ENCODE results near the gene SLC26A8. TPM values are rescaled to one million over a fixed set of nuclear protein-coding genes. Genes with fewer than 3 reads are reported as not detected.
"Not testable (repeated sequence)": the region's sequence is repeated elsewhere in the genome, so short reads cannot be mapped to it uniquely, and the experiment has no call there.

Gene SLC26A8
- total RNA-seq, 2 donors from 2014 or later = 0.24 to 0.42 TPM

DNA sequence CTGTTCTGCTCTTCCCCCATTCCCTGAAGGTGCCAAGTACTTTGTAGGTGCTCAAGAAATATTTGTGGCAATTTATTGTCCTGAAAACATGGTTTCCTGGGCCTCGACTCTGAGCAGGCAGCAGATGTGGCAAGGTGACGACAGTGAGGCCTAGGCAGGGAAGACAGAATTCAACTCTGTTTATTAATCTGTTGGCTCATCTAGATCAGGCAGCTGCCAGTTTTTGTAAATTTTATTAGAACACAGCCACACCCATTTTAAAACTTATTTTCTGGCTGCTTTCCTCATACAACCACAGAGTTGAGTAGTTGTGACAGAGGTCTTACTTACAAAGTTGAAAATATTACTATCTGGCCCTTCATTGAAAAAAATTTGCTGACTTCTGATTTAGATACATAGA lies 27.7 kb upstream of the SLC26A8 start:
- intact Hi-C loops (cut with DNase I) = no loop called here
- DNase-seq (ENCODE audit: low spot score) = no peak

DNA sequence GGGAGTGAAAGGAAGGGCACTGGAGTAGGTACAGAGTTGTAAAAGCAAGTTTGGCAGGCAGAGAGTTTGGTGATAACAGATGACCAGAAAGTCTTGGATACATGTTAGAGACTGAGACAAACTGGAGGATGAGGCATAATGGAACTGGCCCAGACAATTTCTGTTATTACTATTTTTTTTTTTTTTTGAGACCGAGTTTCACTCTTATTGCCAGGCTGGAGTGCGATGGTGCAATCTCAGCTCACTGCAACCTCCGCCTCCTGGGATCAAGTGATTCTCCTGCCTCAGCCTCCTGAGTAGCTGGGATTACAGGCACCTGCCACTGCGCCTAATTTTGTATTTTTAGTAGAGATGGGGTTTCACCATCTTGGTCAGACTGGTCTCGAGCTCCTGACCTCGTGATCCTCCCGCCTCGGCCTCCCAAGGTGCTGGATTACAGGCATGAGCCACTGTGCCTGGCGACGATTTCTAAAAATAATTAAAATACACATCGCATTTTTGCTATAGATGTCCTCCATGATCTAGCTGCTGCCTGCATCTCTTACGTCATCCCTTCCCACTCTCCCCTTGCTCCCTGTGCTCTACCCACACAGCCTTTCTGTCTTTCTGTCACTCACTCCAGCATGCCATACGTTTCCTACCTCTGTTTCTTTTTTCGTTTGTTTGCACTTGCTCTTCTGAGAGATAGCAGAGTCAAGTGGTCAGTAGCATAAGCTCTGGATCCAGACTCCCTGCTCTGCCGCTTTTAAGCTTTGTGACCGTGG lies 26.7 kb upstream of the SLC26A8 start:
- DNase-seq (ENCODE audit: low spot score) = no peak

DNA sequence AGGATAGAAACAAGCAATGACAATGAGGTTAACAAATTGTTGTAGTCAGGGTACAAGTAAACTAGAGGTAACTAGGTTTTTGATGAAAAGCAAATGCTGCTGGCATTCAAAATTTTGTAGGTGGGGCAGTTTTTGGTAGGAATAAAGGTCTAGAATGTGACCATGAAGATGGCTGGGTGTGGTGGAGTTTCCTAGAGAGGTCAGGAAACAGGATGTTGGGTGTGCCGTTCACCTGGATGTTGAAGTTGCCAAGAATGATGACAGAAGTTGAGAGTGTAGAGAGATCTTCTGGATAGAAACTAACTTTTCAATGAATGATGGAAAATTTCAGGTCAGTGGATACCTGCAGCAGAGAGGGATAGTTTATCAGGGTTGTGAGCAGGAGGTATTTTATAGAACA lies 25.9 kb upstream of the SLC26A8 start:
- DNase-seq (ENCODE audit: low spot score) = no peak
- intact Hi-C loops (cut with DNase I) = no loop called here

More for the DNA sequence above, 26.7 kb upstream of the SLC26A8 start:
- intact Hi-C loops (cut with DNase I) = no loop called here

DNA sequence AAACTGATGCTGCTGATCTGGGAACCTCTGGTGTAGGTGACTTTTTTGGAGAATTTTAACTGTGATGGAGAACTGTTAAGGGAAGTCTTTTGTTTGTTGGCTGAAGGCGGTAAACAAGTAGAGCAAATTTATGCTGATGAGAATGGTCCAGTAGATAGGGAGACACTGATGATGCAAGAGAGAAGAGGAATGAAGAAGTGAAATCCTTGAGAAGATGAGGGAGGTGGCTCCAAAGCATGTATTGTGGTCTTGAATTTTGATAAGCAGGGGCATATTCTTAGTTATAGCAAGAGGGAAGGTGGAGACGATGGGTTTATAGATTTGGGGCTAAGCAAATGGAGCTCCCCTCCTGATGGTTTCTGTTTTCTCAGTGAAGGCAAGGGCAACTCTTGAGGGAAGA lies 25.1 kb upstream of the SLC26A8 start:
- DNase-seq (ENCODE audit: low spot score) = no peak
- intact Hi-C loops (cut with DNase I) = no loop called here

DNA sequence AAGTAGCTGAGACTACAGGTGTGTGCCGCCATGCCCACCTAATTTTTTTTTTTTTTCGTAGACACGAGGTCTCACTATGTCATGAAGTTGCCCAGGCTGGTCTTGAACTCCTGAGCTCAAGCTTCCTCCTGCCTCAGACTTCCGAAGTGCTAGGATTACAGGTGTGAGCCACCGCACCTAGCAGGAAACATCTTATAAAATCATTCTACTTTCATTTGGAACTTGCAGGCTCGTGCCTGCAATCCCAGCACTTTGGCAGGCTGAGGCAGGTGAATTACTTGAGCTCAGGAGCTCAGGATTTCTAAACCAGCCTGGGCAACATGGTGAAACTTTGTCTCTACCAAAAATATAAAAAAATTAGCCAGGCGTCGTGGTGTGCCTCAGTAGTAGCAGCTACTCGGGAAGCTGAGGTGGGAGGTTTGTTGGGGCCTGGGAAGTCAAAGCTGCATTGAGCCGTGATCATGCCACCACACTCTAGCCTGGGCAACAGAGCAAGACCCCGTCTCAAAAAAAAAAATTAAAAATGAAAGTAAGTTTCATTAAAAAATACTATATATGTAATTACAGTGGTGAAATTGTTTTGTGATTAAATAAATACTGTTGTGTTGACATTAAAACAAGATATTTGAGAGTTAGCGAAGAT lies 18.3 kb upstream of the SLC26A8 start:
- intact Hi-C loops (cut with DNase I) = no loop called here
- no peak for DNase-seq (ENCODE audit: low spot score)

DNA sequence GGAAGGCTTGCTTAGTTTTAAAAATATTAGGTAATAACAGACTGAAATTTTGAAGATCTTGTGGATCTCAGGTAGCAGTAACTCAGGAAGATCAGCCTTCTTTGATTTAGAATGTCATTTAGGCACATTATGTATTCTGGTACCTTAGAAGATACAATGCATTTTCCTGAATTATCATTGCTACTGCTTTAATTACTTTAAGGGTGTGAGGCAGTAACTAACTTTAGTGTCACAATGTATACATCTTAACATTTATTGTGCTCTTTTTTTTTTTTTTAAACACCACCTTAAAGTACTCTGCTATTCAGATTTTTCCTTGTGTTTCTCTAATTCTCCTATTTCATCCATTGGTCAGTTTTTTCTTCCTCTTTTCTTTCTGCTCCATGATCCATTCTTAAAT lies 16.5 kb upstream of the SLC26A8 start:
- DNase-seq (ENCODE audit: low spot score) = no peak
- intact Hi-C loops (cut with DNase I) = no loop called here

DNA sequence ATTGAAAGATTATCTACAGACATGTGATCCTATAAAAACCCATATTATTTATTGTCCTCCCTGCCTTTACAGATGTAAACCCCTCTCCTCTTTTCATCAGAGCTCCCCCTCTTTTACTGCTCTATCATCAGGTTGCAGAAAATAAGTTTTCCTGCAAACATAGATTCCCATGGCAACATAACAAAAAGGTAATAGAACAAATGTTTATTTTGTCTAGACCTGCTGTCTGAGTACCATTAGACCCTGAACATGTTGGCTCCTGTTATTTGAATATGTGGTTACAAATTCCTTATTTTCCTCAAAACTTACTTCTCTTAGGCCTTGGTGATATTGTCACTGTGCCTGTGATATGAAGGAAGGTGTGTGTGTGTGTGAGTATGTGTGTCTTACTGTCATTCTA lies 14.7 kb upstream of the SLC26A8 start:
- DNase-seq (ENCODE audit: low spot score) = no peak
- intact Hi-C loops (cut with DNase I) = no loop called here

DNA sequence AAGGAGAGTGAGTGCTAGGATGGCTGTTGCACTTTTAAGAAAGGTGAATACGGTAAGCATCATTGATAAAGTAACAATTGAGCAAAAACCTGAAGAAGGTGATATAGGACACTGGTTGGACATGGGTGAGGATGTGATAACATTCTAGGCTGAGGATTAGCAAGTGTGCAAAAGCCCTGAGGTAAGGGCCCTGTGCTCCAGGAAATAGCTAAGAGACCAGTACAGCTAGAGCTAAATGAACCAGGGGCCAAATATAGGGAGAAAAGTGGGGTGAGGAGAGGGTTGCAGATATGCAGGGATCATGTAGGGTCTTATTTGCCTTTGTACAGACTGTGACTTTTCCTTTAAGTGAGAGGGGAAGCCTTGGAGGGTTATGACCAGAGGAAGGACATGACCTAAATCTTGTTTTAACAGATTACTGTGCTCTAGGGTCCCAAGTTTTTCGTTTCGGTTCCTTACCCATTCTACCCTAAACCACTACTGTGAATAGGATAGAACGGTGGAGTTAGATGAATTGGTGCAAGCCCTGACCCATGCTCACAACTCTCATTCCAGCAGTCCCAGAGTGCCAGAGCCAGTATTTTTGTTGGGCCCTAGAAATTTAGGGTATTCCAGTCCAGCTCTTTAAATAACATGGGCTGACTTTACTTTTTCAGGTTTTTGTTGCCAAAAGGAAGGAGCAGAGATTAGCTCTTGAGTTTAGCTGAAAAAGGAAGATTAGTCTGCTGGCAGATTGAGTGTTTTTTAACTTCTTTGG lies 13.9 kb upstream of the SLC26A8 start:
- no peak for DNase-seq (ENCODE audit: low spot score)
- intact Hi-C loops (cut with DNase I) = no loop called here

DNA sequence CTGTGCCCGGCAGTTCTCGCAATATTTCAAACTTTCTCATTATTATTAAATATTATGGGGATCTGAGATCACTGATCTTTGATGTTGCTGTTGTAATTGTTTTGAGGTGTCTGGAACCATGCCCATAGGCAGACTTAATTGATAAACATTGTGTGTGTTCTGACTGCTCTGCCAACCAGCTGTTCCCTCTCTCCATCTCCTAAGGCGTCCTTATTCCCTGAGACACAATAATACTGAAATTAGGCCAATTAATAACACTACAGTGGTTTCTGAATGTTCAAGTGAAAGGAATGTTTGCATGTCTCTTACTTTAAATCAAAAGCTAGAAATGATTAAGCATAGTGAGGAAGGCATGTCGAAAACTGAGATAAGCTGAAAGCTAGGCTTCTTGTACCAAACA lies 10.8 kb upstream of the SLC26A8 start:
- DNase-seq (ENCODE audit: low spot score) = no peak
- intact Hi-C loops (cut with DNase I) = no loop called here

DNA sequence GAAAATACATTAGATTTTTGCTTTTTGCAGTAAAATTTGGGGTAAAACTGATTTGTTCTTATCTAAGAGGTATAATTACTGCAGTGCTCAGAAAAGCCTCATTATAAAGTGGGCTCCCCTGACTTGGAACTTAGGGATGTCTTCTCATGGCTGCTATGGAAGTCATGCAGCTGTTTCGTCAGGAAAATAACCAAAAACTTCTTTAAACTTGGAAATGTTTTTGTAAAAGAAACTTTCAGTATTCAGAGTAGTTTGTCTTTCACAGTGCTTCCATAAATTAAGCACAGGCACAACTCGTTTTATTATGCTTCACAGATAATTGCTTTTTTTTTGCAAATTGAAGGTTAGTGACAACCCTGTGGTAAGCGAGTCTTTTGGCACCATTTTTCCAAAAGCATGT lies 10.0 kb upstream of the SLC26A8 start:
- DNase-seq (ENCODE audit: low spot score) = no peak
- intact Hi-C loops (cut with DNase I) = no loop called here

DNA sequence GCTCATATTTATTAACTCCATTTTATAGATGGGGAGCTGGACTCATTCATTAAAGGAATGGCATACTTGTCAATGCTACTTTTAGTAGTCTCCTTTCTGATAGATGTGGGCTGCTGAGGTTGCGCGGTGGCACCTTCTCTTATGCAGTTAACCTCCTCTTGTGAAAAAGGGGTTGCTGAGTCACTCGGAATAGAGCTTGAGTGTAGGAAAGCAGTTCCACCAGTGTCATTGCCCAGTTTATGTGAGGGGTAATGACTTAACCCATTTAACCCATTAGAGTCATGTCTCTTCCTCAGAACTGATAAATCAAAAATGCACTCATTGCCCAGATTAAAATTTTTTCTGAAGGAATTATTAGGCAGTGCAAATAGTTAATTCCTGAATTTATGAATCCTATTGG lies 9.5 kb upstream of the SLC26A8 start:
- no peak for DNase-seq (ENCODE audit: low spot score)
- intact Hi-C loops (cut with DNase I) = no loop called here

DNA sequence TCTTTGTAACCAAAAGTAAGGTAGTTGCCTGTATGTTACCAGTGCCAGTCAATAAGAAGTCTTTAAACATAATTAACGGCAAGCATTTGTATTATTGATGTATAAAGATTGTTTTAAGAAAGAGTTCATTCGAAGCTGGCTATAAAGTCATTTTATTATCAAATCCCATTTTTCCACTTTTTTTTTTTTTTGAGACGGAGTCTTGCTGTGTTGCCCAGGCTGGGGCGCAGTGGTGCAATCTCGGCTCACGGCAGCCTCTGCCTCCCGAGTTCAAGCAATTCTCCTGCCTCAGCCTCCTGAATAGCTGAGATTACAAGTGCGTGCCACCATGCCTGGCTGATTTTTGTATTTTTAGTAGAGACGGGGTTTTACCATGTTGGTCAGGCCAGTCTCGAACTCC lies 8.7 kb upstream of the SLC26A8 start:
- DNase-seq (ENCODE audit: low spot score); intact Hi-C loops (cut with DNase I): not testable (repeated sequence)

DNA sequence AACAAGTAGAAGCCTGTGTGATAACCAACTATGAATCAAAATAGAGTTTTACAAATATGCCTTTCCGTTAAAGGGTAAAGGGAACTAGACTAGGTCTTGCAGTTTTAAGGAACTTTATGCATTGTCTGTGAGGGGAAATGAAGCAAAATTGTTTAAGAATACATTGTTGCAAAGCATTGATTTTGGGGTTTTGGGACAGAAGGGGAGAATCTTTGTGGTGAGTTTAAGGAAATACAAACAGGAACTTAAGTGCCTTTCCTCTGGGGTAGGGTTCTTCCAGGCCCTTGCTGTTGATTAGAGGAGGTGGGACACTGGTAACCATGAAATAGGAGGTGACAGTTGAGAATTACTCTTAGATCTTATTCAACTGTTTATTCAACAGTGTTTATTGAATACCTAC lies 7.8 kb upstream of the SLC26A8 start:
- intact Hi-C loops (cut with DNase I) = no loop called here
- no peak for DNase-seq (ENCODE audit: low spot score)

DNA sequence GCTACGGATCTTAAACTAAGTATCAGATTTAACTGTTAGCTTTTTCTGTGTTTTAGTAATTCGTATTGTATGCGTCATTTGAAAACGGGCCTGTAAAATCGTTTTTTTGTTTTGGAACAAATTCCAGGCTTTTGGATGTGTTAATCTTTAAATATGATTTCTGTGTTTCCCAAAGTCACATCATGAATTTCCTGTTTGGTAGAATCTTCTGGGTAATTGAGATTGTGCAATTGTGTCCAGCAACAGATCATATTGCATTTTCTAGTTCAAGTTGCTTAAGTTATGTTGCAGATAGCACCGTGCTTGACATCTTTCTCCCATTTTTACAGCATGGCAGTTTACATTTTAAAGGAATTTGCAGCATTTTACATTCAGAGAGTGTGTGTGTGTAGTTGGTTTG lies 5.0 kb upstream of the SLC26A8 start:
- no peak for DNase-seq (ENCODE audit: low spot score)
- intact Hi-C loops (cut with DNase I) = no loop called here

DNA sequence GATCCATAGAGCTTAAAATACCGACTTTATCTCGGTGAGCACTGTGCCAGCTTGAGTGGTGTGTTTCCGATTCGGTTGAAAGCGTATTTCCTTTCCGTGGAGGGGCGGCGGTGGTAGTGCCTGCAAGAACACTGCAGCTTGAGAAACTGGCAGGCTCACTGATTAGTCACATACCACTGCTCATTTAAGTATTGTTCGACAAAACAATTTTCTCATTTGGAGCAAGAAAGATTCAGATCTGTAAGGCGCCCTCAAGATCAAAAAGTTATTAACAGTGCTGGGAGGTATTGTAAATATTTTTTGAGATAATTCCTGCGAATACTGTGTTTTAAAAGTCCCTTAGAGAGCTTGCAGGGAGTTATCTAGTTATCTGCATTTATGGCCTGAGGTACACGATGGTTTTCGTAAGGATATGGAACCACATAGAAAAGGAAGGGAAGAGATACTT lies 4.5 kb upstream of the SLC26A8 start:
- intact Hi-C loops (cut with DNase I) = loop anchor here in 1 of 2 donors (1.0 kb wide), 1 partner anchor 64 kb away; no protein-coding TSS in a partner anchor
- peak; percentile 90 for DNase-seq (ENCODE audit: low spot score)

DNA sequence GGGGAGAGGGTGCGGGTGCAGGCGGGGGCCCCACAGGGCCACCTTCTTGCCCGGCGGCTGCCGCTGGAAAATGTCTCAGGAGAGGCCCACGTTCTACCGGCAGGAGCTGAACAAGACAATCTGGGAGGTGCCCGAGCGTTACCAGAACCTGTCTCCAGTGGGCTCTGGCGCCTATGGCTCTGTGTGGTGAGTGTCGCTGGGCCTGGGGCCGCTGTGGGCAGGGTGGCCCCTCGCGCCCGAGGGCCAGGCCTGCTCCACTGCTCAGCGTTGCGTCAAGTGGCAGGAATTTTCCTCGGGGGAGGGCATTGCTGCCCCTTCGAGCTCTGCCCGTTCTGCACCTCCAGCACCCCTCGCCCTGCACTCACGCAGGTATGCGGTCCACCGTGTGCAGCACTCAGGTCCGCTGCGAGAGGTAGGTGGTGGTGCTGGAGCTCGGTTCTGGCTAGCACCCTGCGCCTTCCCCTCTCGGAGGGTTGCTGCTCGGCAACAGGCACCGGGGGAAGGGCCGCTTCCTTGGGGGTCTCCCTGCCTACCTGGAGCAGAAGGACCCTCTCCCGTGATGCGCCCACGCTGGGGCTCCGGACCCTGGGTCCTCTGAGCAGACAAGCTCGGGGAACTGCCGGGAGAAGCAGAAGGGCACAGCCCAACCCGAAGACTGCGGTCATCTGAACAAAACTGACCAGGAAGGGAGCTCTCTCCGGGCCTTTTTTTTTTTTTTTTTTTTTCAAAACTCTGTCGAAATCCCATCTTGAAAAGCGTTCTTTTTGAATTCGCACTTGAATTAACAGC lies 3.8 kb upstream of the SLC26A8 start:
- peak; percentile 84 for DNase-seq (ENCODE audit: low spot score)

DNA sequence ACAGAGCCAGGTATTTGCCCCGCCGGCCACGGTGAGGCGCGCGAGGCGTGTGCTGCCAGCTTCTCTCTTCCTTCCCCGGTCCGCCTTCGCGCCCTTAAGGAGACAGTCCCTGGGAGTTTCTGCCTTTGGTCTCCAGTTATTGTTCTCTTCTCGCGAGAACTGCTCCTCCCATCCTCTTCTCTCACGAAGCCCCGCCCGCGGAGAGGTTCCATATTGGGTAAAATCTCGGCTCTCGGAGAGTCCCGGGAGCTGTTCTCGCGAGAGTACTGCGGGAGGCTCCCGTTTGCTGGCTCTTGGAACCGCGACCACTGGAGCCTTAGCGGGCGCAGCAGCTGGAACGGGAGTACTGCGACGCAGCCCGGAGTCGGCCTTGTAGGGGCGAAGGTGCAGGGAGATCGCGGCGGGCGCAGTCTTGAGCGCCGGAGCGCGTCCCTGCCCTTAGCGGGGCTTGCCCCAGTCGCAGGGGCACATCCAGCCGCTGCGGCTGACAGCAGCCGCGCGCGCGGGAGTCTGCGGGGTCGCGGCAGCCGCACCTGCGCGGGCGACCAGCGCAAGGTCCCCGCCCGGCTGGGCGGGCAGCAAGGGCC lies 3.2 kb upstream of the SLC26A8 start, which contains the start of gene MAPK14:
MAPK14 (plus strand) TSS at position 308 of the 587 bp plus-strand sequence. CDS start 350 bp downstream, outside the sequence.
- intact Hi-C loops (cut with DNase I) = loop anchor here (1.0 to 2.0 kb wide), 2 partner anchors 66 to 67 kb away; no protein-coding TSS in a partner anchor
- peak; percentile 100 for DNase-seq (ENCODE audit: low spot score)

More for the DNA sequence above, 3.8 kb upstream of the SLC26A8 start:
- intact Hi-C loops (cut with DNase I) = loop anchor here in 1 of 2 donors (1.0 kb wide), 1 partner anchor 65 kb away; no protein-coding TSS in a partner anchor

DNA sequence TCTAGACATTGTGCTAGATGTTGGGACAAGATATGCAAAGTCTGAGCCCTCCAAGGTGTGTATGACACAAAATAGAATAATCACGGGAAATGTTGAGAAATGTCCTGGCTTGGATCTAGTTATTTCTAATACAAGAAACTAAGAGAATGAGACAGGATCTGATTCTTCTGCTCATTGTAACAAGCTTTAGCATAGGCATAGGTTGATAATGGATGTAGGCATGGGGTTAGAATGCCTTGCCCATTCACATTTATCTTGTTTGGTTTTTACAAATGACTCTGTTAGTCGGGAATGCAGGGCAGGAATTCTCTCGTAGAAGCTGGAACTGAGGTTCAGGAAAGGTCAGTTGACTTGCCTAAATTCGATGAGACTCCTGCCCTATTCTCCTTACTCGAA lies 1.5 kb upstream of the SLC26A8 start:
- DNase-seq (ENCODE audit: low spot score) = no peak
- intact Hi-C loops (cut with DNase I) = loop anchor here in 1 of 2 donors (2.0 kb wide), 1 partner anchor 69 kb away; no protein-coding TSS in a partner anchor

All from posterior vena cava (tissue), 2 donors.